Stimulated activated CD8-positive, alpha-beta memory T cell treated with anti-CD3 and anti-CD28 coated beads, Interleukin-2, amount 100 ng/mL, for 1 hour (primary cell): Measurements from ENCODE around the gene HS3ST5.
"Not testable (repeated sequence)": the region's sequence is repeated elsewhere in the genome, so short reads cannot be mapped to it uniquely, and the experiment has no call there.

Source experiments
- DNase-seq, 2 donors: peaks; one replicate each; pipeline ENCODE4 v3.0.0-alpha.2; 2020; ENCODE audit warnings: low read depth in 2 of 2

The HS3ST5 gene

GRCh38 chr6:114049367-114049966, 293.4 kb downstream of the HS3ST5 start:
- DNase-seq: no peak

- DNase-seq: not testable (repeated sequence)
These were observed 298.3 kb downstream of the HS3ST5 start for GRCh38 chr6:114044566-114044965.

- DNase-seq: no peak
These were observed 300.4 kb downstream of the HS3ST5 start for GRCh38 chr6:114042267-114043016.

GRCh38 chr6:114040871-114041270, 302.0 kb downstream of the HS3ST5 start:
- no peak for DNase-seq

- no peak for DNase-seq
These were observed 303.0 kb downstream of the HS3ST5 start for GRCh38 chr6:114039841-114040240.

GRCh38 chr6:114033606-114034005, 309.2 kb downstream of the HS3ST5 start:
- no peak for DNase-seq

- DNase-seq: no peak
These were observed 310.1 kb downstream of the HS3ST5 start for GRCh38 chr6:114032721-114033120.

GRCh38 chr6:114030767-114031166, 312.1 kb downstream of the HS3ST5 start:
- DNase-seq: no peak

GRCh38 chr6:114024746-114025145, 318.1 kb downstream of the HS3ST5 start:
- DNase-seq: no peak

GRCh38 chr6:114020196-114020595, 322.6 kb downstream of the HS3ST5 start:
- DNase-seq: no peak

- DNase-seq: not testable (repeated sequence)
These were observed 325.7 kb downstream of the HS3ST5 start for GRCh38 chr6:114017146-114017545.

- not testable (repeated sequence) for DNase-seq
These were observed 328.7 kb downstream of the HS3ST5 start for GRCh38 chr6:114014106-114014505.

GRCh38 chr6:114011486-114011885, 331.3 kb downstream of the HS3ST5 start:
- not testable (repeated sequence) for DNase-seq

GRCh38 chr6:114010540-114010939, 332.3 kb downstream of the HS3ST5 start:
- DNase-seq: no peak

GRCh38 chr6:114009192-114009591, 333.6 kb downstream of the HS3ST5 start:
- DNase-seq: no peak

GRCh38 chr6:114008331-114008730, 334.5 kb downstream of the HS3ST5 start:
- no peak for DNase-seq

- DNase-seq: no peak
These were observed 335.3 kb downstream of the HS3ST5 start for GRCh38 chr6:114007516-114007915.
